Mammary epithelial cell (primary cell): ENCODE measurements around the gene MBIP.

Source experiments
- EZH2 ChIP-seq: IDR thresholded peaks from 2 replicates; pipeline ENCODE4 v1.6.1; 2012; ENCODE audit warnings: low read length, inconsistent platforms, borderline replicate concordance
- TF ChIP-seq, protein P1 (sequence below), 2 donors: IDR thresholded peaks in 1 of 2; conservative IDR thresholded peaks in 1 of 2; 2 replicates each; pipeline ENCODE4 v1.5.1; 2011 to 2012; ENCODE audit warnings: inconsistent platforms in 2 of 2, low read length in 2 of 2, mild to moderate bottlenecking in 2 of 2, control low read depth in 1 of 2, low read depth in 1 of 2; ENCODE audit not compliant: insufficient read depth in 1 of 2; ENCODE audit errors: extremely low read depth in 1 of 2

- TF ChIP-seq, protein P1, sequence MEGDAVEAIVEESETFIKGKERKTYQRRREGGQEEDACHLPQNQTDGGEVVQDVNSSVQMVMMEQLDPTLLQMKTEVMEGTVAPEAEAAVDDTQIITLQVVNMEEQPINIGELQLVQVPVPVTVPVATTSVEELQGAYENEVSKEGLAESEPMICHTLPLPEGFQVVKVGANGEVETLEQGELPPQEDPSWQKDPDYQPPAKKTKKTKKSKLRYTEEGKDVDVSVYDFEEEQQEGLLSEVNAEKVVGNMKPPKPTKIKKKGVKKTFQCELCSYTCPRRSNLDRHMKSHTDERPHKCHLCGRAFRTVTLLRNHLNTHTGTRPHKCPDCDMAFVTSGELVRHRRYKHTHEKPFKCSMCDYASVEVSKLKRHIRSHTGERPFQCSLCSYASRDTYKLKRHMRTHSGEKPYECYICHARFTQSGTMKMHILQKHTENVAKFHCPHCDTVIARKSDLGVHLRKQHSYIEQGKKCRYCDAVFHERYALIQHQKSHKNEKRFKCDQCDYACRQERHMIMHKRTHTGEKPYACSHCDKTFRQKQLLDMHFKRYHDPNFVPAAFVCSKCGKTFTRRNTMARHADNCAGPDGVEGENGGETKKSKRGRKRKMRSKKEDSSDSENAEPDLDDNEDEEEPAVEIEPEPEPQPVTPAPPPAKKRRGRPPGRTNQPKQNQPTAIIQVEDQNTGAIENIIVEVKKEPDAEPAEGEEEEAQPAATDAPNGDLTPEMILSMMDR (conservative IDR thresholded peaks at IDR 0.05 in 1 of 2, IDR thresholded peaks at IDR 0.05 in 1 of 2; ENCODE audit: extremely low read depth in 1 of 2, insufficient read depth in 1 of 2, low read depth in 1 of 2, low read length in 2 of 2), result no peak
- no peak for TF ChIP-seq EZH2
Measured at GRCh38 chr14:36279306-36280190, 40.9 kb downstream of the MBIP start.
